ENCODE results near the gene CCDC186.
"Not testable (repeated sequence)": the region's sequence is repeated elsewhere in the genome, so short reads cannot be mapped to it uniquely, and the experiment has no call there.

- not testable (repeated sequence) for TF ChIP-seq POLR2A, CTCF (IDR thresholded peaks at IDR 0.05)
These were observed 33.2 kb downstream of the CCDC186 start for GRCh38 chr10:114140827-114141226.
